Measurements from ENCODE around the gene TRIM56. TPM values are rescaled to one million over a fixed set of nuclear protein-coding genes. Genes with fewer than 3 reads are reported as not detected.

Gene TRIM56
- total and polyA plus RNA-seq, 8 donors, result 7.6 to 26.5 (median 14.7) TPM

- Histone ChIP-seq H3K4me1 (peaks cover 0 to 4% (median 0%) of the 10 kb centered on the region in 3 donors), H3K4me3 (no peak overlapping the region), H3K27me3 (peaks cover 0 to under 1% (median 0%) of the 10 kb centered on the region in 4 donors), H3K9me3 (no peaks in the 10 kb centered on the region), H3K27ac (no peak overlapping the region), H3K36me3 (no peaks in the 10 kb centered on the region)
- intact Hi-C loops (cut with DNase I), result loop anchor here in 2 of 3 donors (10.0 kb wide), 2 partner anchors 54 to 134 kb away; no protein-coding TSS in a partner anchor
- WGBS, 2 donors, result 87 to 93% methylated on average over 4 of the region's 4 CpGs
- TF ChIP-seq, protein P1, sequence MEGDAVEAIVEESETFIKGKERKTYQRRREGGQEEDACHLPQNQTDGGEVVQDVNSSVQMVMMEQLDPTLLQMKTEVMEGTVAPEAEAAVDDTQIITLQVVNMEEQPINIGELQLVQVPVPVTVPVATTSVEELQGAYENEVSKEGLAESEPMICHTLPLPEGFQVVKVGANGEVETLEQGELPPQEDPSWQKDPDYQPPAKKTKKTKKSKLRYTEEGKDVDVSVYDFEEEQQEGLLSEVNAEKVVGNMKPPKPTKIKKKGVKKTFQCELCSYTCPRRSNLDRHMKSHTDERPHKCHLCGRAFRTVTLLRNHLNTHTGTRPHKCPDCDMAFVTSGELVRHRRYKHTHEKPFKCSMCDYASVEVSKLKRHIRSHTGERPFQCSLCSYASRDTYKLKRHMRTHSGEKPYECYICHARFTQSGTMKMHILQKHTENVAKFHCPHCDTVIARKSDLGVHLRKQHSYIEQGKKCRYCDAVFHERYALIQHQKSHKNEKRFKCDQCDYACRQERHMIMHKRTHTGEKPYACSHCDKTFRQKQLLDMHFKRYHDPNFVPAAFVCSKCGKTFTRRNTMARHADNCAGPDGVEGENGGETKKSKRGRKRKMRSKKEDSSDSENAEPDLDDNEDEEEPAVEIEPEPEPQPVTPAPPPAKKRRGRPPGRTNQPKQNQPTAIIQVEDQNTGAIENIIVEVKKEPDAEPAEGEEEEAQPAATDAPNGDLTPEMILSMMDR (IDR thresholded peaks at IDR 0.05), result no peak
- FAIRE-seq, result no peak
- no peak for DNase-seq
- ATAC-seq, result no peak
Observed at GRCh38 chr7:101140746-101141382, 55.6 kb downstream of the TRIM56 start.

Other genes with a start within 250 kb of the TRIM56 start
- 10 to 100 TPM; 11.9 to 20.8 (median 13.9) TPM for gene SLC12A9, start 232.8 kb upstream of the TRIM56 start, total RNA-seq
- 10 to 100 TPM; 34.4 to 34.6 TPM for gene SLC12A9, start 232.8 kb upstream of the TRIM56 start, polyA plus RNA-seq
- 10 to 100 TPM; 24.1 to 36.6 (median 33.1) TPM for gene TRIP6, start 218.1 kb upstream of the TRIM56 start, total RNA-seq
- 10 to 100 TPM; 41.7 to 57.6 TPM for gene TRIP6, start 218.1 kb upstream of the TRIM56 start, polyA plus RNA-seq
- 10 to 100 TPM; 39.2 to 83.5 (median 50.0) TPM for gene SRRT, start 210.4 kb upstream of the TRIM56 start, total RNA-seq
- gene SRRT, start 210.4 kb upstream of the TRIM56 start, polyA plus RNA-seq, result 100 to 1,000 TPM; 139 to 179 TPM
- 1 to 10 TPM in 5 of 6 donors, under 1 TPM in 1; 0.83 to 3.2 (median 2.1) TPM for gene UFSP1, start 195.8 kb upstream of the TRIM56 start, total RNA-seq
- gene UFSP1, start 195.8 kb upstream of the TRIM56 start, polyA plus RNA-seq, result 1 to 10 TPM; 5.2 to 6.3 TPM
- 10 to 100 TPM in 1 of 6 donors, 1 to 10 TPM in 5; 1.2 to 10.9 (median 3.3) TPM for gene ACHE, start 189.6 kb upstream of the TRIM56 start, total RNA-seq
- gene ACHE, start 189.6 kb upstream of the TRIM56 start, polyA plus RNA-seq, result 1 to 10 TPM; 2.2 to 4.1 TPM
- gene MUC3A, start 135.9 kb upstream of the TRIM56 start, total RNA-seq, result 1 to 10 TPM; 1.6 to 8.7 (median 2.2) TPM
- gene MUC3A, start 135.9 kb upstream of the TRIM56 start, polyA plus RNA-seq, result 1 to 10 TPM in 1 of 2 donors, under 1 TPM in 1; 0.53 to 1.2 TPM
- gene MUC12, start 115.9 kb upstream of the TRIM56 start, total RNA-seq, result under 1 TPM in 4 of 6 donors, not detected in 2; 0.03 to 0.70 (median 0.41) TPM
- under 1 TPM; 0.38 to 0.80 TPM for gene MUC12, start 115.9 kb upstream of the TRIM56 start, polyA plus RNA-seq
- under 1 TPM in 2 of 6 donors, not detected in 4; under 0.01 to 0.03 TPM for gene MUC17, start 65.4 kb upstream of the TRIM56 start, total RNA-seq
- gene MUC17, start 65.4 kb upstream of the TRIM56 start, polyA plus RNA-seq, result not detected
- 10 to 100 TPM in 1 of 6 donors, 1 to 10 TPM in 4, under 1 TPM in 1; 0.98 to 14.5 (median 3.7) TPM for gene SERPINE1, start 41.6 kb downstream of the TRIM56 start, total RNA-seq
- 1 to 10 TPM; 1.9 to 5.2 TPM for gene SERPINE1, start 41.6 kb downstream of the TRIM56 start, polyA plus RNA-seq
- gene AP1S1, start 69.0 kb downstream of the TRIM56 start, total RNA-seq, result 10 to 100 TPM; 12.0 to 23.1 (median 15.6) TPM
- 10 to 100 TPM; 30.4 to 34.7 TPM for gene AP1S1, start 69.0 kb downstream of the TRIM56 start, polyA plus RNA-seq
- 10 to 100 TPM in 3 of 6 donors, 1 to 10 TPM in 3; 1.3 to 38.0 (median 18.5) TPM for gene VGF, start 80.1 kb downstream of the TRIM56 start, total RNA-seq
- gene VGF, start 80.1 kb downstream of the TRIM56 start, polyA plus RNA-seq, result 10 to 100 TPM; 15.7 to 82.7 TPM
- 1 to 10 TPM in 1 of 6 donors, under 1 TPM in 4, not detected in 1; 0.19 to 1.3 (median 0.43) TPM for gene NAT16, start 94.8 kb downstream of the TRIM56 start, total RNA-seq
- gene NAT16, start 94.8 kb downstream of the TRIM56 start, polyA plus RNA-seq, result 1 to 10 TPM; 1.3 to 3.6 TPM
- not detected for gene MOGAT3, start 115.6 kb downstream of the TRIM56 start, total RNA-seq
- gene MOGAT3, start 115.6 kb downstream of the TRIM56 start, polyA plus RNA-seq, result not detected
- 10 to 100 TPM; 27.2 to 54.5 (median 36.8) TPM for gene PLOD3, start 132.1 kb downstream of the TRIM56 start, total RNA-seq
- 10 to 100 TPM; 38.8 to 55.7 TPM for gene PLOD3, start 132.1 kb downstream of the TRIM56 start, polyA plus RNA-seq
- gene ZNHIT1, start 132.7 kb downstream of the TRIM56 start, total RNA-seq, result 10 to 100 TPM; 25.7 to 38.2 (median 32.4) TPM
- 10 to 100 TPM; 84.3 to 92.3 TPM for gene ZNHIT1, start 132.7 kb downstream of the TRIM56 start, polyA plus RNA-seq
- 1 to 10 TPM; 2.2 to 8.5 (median 2.7) TPM for gene CLDN15, start 152.3 kb downstream of the TRIM56 start, total RNA-seq
- 10 to 100 TPM; 12.8 to 15.2 TPM for gene CLDN15, start 152.3 kb downstream of the TRIM56 start, polyA plus RNA-seq
- 100 to 1,000 TPM in 2 of 6 donors, 10 to 100 TPM in 4; 75.4 to 106 (median 86.2) TPM for gene FIS1, start 159.6 kb downstream of the TRIM56 start, total RNA-seq
- 100 to 1,000 TPM in 1 of 2 donors, 10 to 100 TPM in 1; 96.4 to 144 TPM for gene FIS1, start 159.6 kb downstream of the TRIM56 start, polyA plus RNA-seq
- gene IFT22, start 236.3 kb downstream of the TRIM56 start, total RNA-seq, result 10 to 100 TPM; 10.4 to 16.0 (median 13.3) TPM
- gene IFT22, start 236.3 kb downstream of the TRIM56 start, polyA plus RNA-seq, result 10 to 100 TPM; 11.6 to 22.9 TPM

Measured in pancreas (tissue), 10 donors.